Frontal cortex (tissue), 4 donors: Measurements from ENCODE around the gene MYLK2. TPM values are rescaled to one million over a fixed set of nuclear protein-coding genes. Genes with fewer than 3 reads are reported as not detected.

Source experiments
- DNase-seq, 2 donors: peaks; one replicate each; pipeline ENCODE4 v3.0.0; 2012; ENCODE audit warnings: low spot score in 2 of 2
- FAIRE-seq: peaks from 2 replicates; lab custom pipeline; 2012; peaks lifted over from hg19 to GRCh38; lab: Jason Lieb, UNC
- total RNA-seq: library from RNA; depleted of rRNA; stranded (reverse); fragments of >200 nt; gene quantifications from one replicate; pipeline ENCODE4 v1.2.3, GENCODE V29; 2014
- donor health status: control.
- donor health status: control.
- donor health status: control.

Gene MYLK2
- 0.82 TPM for total RNA-seq

DNA sequence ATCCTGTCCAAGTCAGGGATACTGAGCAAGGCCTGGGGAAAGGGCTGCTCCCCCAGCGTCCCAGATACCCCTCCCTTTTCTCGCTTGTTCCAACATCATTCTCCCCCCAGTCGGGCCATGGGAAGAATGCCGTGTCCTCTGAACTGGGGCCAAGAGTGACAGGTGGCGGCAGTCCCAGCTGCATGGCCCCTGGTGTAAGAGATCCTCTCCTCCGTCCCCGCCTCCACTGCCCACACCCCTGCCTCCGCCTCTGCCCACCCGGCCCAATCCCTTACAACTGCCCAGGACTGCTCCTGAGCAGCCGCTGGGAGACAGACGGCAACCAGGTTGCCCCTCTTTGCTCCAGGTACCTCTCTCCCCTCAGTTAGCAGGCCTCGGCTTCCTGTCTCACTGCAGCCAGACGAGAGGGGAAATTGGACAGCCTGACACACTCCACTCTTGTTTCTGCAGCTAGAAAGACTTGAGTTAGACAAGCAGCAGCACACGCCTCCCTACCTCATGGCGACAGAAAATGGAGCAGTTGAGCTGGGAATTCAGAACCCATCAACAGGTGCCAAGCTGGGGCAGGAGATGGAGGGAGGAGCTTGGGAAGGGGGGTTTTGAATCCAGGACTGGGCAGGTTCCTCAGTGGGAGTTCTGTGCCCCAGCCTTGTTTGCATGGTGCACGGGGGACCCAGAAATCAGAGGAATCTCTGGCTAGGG is at the start of gene MYLK2:
TSS of gene MYLK2 (plus strand) at position 274 of the 702 bp plus-strand sequence. CDS start at position 499, 225 bp downstream.
- DNase-seq (no peak), FAIRE-seq (no peak)

DNA sequence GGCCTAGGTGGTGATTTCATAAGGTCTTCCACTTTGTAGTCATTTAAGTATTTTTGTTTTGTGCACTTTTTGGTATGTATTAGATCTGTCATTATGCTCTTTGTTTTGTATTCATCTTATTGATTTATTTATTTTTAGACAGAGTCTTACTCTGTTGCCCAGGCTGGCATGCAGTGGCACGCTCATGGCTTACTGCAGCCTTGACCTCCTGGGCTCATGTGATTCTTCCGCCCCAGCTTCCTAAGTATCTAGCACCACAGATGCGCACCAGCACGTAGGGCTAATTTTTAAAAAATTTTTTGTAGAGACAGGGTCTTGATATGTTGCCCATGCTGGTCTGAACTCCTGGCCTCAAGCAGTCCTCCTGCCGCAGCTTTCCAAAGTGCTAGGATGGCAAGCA is 49.5 kb upstream of the MYLK2 start:
- no peak for DNase-seq

DNA sequence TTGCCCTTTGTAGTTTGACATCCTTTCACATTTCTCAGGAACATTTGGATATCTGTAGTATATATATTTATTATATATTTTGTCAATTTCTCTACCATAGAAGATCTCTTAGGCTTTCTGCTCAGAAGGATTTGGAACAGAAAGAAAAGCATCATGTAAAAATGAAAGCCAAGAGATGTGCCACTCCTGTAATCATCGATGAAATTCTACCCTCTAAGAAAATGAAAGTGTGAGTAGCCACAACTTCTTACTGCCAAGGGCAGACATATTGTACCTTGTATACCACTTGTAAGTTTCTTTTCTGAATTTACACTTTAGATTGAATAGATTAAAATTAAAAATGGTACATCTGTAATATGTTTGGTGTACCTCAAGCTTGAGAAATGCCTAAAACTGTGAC is 48.9 kb upstream of the MYLK2 start:
- FAIRE-seq (no peak), DNase-seq (no peak)

More for the DNA sequence above, 49.5 kb upstream of the MYLK2 start:
- FAIRE-seq = no peak

DNA sequence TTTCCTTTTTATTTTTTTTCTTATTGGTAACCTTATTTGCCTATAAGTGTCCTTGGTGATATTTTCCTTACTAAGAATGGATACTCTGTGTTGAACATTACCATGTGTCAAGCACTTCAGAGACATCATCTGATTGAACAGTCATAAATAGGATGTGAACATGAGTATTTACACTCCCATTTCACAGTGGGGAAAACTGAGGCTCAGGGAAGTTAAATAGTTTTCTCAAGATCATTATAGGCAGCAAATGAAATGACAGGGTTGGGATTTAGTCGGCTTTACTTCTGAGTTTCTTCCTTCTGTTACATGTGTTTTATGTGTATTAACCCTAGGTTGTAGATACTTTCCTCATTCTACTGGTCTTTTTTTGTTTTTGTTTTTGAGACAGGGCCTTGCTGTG is 44.7 kb upstream of the MYLK2 start:
- FAIRE-seq = no peak

DNA sequence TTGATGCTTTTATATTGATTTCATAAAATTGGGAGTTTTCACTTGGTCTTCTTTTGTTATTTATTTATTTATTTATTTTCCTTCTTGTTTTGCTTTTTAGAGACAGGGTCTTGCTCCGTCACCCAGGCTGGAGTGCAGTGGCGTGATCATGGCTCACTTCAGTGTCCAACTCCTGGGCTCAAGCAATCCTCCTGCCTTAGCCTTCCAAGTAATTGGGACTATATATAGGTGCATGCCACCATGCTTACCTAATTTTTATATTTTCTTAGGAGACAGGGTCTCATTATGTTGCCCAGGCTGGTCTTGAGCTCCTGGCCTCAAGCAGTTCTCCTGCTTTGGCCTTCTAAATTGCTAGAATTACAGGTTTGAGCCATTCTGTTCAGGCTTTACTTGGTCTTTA is 38.3 kb upstream of the MYLK2 start:
- DNase-seq (no peak), FAIRE-seq (no peak)

More for the DNA sequence above, 44.7 kb upstream of the MYLK2 start:
- DNase-seq = no peak

DNA sequence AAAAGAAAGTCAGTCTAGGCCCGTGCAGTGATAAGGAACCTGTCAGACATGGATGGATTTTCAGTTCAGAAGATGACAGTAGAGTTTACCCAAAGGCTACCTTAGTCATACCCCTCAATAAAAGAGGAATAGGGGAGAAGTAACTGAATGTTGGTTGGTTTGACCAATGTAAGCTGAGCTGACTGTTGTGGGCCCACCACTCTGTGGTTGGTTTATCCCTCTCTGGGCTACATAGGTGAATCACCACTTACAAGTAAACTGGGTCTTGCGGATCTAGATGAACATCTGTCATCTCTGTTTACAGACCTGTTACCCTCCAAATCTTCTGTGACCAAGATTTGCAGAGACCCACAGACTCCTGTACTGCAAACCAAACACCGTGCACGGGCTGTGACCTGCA is 37.2 kb upstream of the MYLK2 start:
- no peak for FAIRE-seq

DNA sequence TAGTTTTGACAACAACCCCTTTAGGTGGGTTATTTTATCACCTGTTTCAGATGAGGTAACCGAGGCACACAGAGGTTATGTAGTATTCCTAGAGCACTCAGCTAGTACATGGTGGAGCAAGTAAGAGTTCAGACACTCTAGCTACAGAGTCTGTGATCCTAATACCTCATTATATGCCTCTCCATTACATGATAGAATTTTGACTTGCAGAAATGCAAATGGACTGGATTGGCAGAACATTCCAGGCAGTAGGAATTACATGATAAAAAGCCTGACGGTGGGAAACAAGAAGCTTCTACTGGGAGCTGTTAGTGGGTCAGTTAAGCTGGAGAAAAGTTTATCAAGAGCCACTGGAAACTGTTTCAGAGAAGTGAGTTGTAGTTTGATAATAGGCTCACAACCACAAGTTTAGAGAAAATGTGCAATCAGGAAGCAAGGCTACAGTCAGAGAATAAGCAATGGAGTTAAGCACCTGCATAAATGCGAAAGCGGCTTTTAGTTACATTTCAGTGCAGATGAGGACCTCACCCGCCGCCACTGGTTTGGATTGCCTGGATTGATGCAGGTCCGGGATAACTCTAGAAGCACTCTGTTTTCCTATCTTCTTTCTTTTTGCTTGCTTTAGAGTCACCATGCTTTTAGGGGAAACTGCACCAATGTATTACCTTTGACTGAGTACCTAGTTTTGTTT is 34.7 kb upstream of the MYLK2 start:
- FAIRE-seq (no peak), DNase-seq (no peak)

More for the DNA sequence above, 37.2 kb upstream of the MYLK2 start:
- DNase-seq = no peak

DNA sequence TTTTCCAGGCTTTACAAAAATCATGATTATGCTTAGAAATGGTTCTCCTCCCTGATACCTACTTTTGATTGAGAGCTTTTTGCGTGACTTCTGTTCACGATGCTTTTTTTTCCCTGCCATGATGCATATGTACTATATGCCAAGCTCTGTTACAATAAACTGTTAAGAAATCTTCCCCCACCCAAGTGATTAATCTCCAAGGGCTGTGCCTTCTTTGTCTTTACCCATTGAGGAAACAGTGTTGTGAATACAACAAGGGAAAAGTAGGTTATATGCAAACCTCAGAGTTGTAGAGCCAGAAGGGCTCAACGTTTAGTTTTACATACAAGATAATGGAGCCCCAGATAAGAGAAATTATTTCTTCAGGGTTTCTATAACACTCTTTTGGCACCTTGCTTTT is 34.1 kb upstream of the MYLK2 start:
- FAIRE-seq = no peak
- no peak for DNase-seq

DNA sequence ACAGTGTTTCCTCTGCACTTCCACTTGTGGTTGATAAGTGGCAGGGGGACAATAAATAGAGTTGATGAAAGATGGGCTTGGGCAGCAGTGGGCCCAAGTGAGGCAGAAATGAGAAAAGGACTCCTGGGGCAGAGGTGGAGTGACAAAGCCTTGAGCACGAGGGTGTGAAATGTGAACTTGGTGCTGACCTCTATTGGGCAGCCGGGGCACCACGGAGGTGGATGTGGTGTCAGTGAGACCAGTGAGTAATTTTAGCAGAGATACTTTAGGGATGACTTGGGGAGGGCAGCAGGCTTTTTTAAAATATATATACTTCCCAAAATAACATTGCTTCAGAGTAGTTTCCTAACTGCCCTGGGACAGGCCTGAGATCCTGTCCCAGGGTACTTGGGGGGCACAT is 30.6 kb upstream of the MYLK2 start:
- DNase-seq = no peak
- FAIRE-seq = no peak

DNA sequence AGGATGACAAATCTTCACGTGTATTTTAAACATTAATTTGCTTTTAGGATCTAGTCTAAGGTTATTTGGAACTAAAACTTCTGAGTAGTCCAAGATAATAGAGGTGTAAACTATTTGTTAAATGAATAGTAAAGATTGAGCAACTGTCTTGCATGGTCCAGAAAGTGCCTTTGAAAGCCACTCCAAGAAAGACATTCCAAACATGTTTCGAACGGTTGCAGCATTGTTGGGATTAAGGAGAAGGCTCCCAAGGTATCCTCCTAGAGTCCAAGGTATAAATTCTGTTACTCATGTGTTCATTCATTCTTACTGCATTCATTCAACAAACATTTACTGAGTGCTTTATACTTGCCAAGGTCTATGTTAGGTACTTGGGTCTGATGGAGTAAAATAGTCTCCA is 28.8 kb upstream of the MYLK2 start:
- no peak for FAIRE-seq
- DNase-seq = no peak

DNA sequence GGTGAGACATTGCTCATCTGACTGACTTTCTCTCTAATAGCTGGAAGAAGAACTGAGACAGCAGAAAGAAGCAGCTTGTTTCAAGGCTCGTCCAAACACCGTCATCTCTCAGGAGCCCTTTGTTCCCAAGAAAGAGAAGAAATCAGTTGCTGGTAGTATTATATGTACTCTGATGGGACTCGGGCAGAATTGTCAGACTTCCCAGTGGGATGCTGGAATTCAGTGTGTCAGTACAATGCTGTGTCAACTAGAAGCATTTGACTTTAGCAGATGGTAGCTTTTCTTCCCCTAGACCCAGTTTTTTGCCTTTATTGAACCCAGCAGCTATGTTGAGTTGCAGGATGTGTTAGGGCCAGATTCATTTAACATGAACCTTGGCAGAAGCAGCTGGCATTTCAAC is 21.8 kb upstream of the MYLK2 start:
- DNase-seq = no peak
- no peak for FAIRE-seq

DNA sequence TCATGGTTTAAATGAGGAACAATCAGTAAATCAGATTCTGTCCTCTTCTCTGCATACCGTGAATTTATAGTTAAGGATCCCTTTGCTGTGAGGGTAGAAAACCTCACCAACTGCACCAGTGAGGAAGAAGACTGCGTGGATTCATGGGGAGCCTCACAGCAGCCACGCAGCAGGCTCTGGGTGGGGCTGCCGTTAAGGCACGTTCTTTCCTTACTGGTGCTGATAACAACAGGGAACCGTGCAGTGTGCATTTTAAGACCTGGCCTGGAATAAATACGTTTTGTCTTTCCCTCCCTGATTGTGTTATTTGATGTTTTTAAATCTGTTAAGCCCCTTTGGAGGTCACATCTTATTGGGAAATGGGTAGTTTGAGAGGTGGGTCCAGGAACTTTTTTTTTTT is 17.6 kb upstream of the MYLK2 start:
- no peak for FAIRE-seq
- DNase-seq = no peak

DNA sequence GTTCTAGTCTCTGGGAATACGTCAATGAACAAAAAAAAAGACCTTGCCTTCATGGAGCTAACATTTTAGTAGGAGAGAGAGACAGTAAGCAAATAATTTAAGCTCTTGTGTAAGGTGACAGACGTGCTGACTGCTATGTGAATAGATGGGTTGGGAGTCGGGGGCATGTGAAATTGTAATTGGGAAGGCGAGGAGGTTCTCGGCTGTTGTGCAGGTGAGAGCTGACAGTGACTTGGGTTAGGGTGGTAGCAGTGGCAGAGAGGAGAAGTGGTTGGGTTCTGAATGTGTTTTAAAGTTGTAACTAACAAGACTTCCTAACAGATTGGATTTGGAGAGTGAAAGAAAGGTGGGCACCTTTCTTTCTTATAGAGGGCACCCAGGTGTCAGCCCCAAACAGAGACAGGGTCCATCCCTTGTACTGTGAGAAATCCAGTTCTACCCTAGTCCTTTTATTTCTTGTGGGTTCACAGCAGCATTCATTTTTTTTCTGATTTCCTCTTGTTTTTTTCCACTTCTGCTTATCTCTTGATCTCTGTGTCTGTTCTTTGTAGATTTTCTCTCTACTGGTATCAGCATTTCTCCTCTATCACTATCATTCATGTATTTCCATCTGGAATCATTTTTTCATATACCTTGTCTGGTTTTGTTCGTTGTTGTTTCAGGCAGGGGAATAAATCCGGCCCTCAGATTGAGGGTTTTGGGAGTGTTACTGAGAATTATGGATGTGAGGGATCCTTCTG is 15.4 kb upstream of the MYLK2 start:
- FAIRE-seq (no peak), DNase-seq (no peak)

DNA sequence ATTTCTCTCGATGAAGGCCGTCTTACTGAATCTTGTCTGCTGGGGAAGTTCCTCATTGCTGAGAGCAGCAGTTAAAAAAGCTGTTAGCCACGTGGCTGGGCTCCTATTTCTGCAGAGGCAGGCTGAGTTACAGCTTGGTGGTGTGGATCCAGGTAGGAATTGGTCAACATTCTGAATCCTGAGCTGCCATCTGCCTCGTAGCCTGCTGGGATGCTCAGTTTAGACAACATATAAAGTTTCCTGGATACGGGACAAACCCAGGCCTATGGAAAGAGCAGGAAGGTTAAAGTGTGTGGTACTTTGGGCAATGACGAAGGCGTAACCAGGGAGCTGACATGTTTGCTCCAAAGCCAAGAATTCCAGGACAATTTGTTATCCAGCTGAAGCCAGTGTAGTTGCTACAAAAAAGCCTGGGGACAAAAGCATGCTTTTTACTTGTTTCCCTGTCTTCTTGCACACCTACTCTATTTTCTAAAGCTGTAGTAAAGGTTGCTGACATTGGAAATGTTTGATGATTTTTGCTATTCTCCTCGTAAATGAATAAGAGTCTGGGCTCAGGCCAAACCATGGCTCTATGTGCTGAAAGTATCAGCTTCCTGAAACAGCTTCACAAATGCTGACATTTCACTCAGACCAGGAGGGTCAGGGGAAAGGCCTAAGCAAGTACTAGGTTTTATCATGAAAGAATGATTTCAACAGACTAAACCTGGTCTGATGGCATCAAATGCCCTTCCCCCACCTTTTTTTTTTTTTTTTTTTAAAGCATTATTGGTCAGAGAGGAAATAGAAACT is 12.4 kb upstream of the MYLK2 start:
- FAIRE-seq = no peak
- DNase-seq = no peak

DNA sequence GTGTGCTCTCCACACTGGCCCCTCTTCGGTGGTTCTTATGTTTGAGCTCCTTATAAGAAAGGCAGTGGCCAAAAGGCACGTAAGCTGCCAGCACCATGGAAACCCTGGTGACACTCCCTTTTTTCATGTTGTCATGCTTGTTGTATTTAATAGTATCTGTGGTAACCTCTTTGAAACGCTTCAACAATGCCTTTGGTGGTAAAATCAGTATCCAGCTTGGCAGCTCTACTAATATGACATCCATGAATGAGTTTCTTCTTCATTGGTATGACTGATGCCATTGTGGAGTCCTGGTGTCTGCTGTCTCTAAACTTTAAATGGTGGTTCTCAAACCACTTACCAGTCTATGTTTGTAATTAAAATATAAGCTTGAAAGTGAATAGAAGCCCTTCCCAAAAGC is 10.7 kb upstream of the MYLK2 start:
- DNase-seq (no peak), FAIRE-seq (no peak)

DNA sequence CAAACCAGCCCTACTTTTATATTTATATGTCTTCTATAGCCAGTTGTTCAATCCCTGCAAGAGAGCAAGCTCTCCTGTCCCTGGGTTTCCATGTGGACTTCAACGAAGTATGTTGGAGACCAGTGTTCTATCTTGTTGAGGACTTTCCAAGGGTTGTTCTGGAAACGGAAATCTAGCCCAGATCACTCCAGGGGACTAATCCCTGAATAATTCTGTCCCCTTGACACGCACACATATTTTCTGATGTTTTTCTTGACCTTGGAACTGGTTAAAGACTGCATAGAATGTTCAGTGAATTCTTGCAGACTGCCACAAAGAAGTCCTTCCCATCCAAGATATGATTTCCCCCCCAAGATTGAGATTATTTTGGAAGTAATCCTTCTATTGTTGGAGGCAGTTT is 9.5 kb upstream of the MYLK2 start:
- FAIRE-seq = no peak

DNA sequence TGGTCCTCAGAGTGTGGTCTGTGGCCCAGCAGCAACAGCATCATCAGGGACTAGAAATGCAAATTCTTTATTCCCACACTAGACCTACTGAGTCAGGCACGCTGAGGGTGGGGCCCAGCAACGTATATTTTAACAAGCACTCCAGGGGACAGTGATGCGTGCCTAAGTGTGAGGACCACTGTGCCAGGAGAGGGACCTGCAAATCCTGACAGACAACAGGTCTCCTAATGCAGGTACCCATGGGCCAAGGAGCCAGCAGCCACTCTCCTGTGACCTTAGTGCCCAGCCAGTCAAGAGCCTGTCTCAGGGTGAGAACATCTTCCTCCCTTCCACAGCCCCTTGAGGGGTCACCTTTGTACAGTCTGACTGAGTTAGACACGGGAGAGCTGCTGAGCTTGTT is 8.0 kb upstream of the MYLK2 start:
- FAIRE-seq = no peak

More for the DNA sequence above, 9.5 kb upstream of the MYLK2 start:
- no peak for DNase-seq

DNA sequence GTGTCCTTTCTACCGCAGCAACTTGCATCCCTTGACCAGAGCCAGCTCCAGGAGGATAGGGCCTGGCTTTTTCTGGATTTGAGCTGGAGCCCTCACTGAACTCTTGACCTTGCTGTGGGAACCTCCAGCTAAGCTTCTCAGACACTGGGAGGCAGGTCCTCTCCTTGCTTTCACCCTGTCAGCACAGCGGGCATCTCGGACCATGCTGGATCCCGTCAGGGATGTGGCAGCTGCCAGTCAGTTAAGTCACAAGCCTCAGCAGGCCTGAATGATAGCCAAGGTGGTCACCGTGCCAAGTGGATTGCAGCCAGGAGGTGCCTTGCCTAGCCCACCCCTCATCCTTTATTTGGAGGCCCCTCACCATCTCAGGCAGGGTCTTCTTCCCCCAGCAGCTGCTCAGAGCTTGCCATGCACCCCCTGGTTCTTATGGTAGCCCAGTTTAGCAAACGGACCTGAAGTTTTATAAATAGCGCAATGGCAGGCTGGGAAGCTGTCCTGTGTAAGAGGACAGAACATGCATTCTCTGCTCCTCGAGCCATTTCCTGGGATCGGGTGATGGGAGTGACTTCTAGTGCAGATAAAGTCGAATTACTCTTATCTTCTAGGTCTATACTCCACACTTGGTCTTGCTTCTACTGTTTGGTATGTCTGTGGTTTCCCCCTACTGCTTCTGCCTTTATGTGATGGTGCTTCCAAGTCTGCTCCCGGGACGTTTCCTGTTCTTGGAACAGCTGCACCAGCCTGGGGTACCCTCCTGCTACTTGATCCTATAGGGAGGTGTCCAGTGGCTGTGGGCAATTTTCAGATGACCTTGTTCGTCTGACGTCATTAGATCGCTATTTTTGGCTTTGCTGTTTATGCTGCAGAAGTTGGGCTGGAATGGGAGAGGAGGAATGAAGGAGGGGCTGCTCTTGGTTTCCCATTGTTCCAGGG is 7.1 kb upstream of the MYLK2 start:
- FAIRE-seq (no peak), DNase-seq (no peak)

More for the DNA sequence above, 8.0 kb upstream of the MYLK2 start:
- no peak for DNase-seq

DNA sequence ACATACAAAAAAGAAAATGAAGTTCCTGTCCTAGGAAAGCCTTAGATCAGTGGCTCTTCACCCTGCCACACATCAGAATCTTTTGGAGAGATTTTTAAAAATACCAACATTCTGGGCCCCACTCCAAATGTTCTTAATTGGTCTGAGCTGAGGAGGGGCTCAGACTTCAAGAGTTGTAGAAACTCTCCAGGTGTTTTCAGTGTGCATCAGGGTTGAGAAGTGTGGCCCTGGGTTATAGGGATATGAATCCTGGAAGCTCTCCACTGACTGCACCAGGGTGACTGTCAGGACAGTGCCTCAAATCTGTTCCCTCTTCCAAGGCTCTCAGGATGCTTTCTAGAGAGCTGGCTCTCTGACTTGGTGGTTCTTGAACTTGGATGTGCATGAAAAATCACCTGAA is 5.5 kb upstream of the MYLK2 start:
- FAIRE-seq (no peak), DNase-seq (no peak)
